Lower leg skin (tissue), 3 donors: ENCODE data around the gene OR2T3.
"Not testable (repeated sequence)": the region's sequence is repeated elsewhere in the genome, so short reads cannot be mapped to it uniquely, and the experiment has no call there.

ENCODE experiments used
- POLR2A ChIP-seq, 2 donors: fragments of 450-650 bp; IDR thresholded peaks; one replicate each; pipeline ENCODE4 v1.6.1; 2016 to 2017; ENCODE audit warnings: antibody characterized with exemption in 2 of 2, mild to moderate bottlenecking in 1 of 2, moderate library complexity in 1 of 2
- TF ChIP-seq, protein P1 (sequence below), 3 donors: fragments of 450-650 bp; IDR thresholded peaks; one replicate each; pipeline ENCODE4 v1.5.1; 2016; ENCODE audit warnings: antibody characterized with exemption in 3 of 3, mild to moderate bottlenecking in 3 of 3, moderate library complexity in 2 of 3

DNA sequence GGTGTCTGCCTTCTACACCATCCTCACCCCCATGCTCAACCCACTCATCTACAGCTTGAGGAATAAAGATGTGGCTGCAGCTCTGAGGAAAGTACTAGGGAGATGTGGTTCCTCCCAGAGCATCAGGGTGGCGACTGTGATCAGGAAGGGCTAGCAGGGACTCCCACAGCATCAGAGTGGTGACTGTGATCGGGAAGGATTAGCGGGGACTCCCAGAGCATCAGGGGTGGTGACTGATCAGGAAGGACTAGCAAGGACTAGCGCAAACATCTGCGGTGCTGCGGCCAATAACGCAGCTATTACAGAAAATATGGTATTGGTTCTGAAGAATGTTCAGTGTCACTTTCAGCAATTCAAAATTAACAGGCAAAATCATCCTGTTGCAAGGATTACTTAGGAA is 19.5 kb upstream of the OR2T3 start:
- not testable (repeated sequence) for TF ChIP-seq POLR2A (IDR thresholded peaks at IDR 0.05)
- TF ChIP-seq, protein P1, sequence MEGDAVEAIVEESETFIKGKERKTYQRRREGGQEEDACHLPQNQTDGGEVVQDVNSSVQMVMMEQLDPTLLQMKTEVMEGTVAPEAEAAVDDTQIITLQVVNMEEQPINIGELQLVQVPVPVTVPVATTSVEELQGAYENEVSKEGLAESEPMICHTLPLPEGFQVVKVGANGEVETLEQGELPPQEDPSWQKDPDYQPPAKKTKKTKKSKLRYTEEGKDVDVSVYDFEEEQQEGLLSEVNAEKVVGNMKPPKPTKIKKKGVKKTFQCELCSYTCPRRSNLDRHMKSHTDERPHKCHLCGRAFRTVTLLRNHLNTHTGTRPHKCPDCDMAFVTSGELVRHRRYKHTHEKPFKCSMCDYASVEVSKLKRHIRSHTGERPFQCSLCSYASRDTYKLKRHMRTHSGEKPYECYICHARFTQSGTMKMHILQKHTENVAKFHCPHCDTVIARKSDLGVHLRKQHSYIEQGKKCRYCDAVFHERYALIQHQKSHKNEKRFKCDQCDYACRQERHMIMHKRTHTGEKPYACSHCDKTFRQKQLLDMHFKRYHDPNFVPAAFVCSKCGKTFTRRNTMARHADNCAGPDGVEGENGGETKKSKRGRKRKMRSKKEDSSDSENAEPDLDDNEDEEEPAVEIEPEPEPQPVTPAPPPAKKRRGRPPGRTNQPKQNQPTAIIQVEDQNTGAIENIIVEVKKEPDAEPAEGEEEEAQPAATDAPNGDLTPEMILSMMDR (IDR thresholded peaks at IDR 0.05) = not testable (repeated sequence)
